Sigmoid colon (tissue), 7 donors: ENCODE data around the gene RARS2. TPM values are rescaled to one million over a fixed set of nuclear protein-coding genes. Genes with fewer than 3 reads are reported as not detected.

Experiments used
- DNase-seq: peaks from one replicate; pipeline ENCODE4 v3.0.0-alpha.2; 2019
- H3K27ac ChIP-seq, 4 donors: fragments of 200-600 bp; sonication (generic); one replicate each; pipeline ENCODE4 v1.5.1; 2016 to 2019; ENCODE audit warnings: mild to moderate bottlenecking in 1 of 4
- H3K27me3 ChIP-seq, 3 donors: fragments of 200-600 bp; sonication (generic); one replicate each; pipeline ENCODE4 v1.5.1; 2019; ENCODE audit warnings: mild to moderate bottlenecking in 1 of 3
- H3K36me3 ChIP-seq, 4 donors: fragments of 200-600 bp; sonication (generic); one replicate each; pipeline ENCODE4 v1.5.1; 2016 to 2019
- H3K4me1 ChIP-seq, 4 donors: fragments of 200-600 bp; sonication (generic); one replicate each; pipeline ENCODE4 v1.5.1; 2017 to 2019
- H3K4me3 ChIP-seq, 4 donors: fragments of 200-600 bp; sonication (generic); one replicate each; pipeline ENCODE4 v1.5.1; 2017 to 2019; ENCODE audit warnings: mild to moderate bottlenecking in 2 of 4, moderate library complexity in 1 of 4
- H3K9me3 ChIP-seq, 4 donors: fragments of 200-600 bp in 3 of 4; sonication (generic) in 3 of 4; one replicate each; pipeline versions ENCODE4 v1.5.1 to v1.6.1; 2013 to 2019
- CTCF ChIP-seq, 4 experiments: fragments of 450-650 bp in 3 of 4; fragments of 200-600 bp in 1 of 4; IDR thresholded peaks; one replicate each; pipeline ENCODE4 v1.5.1; 2016 to 2019; ENCODE audit warnings: antibody characterized with exemption in 4 of 4, mild to moderate bottlenecking in 3 of 4, moderate library complexity in 2 of 4
- EP300 ChIP-seq, 4 donors: sonication (generic); formaldehyde crosslinking; IDR thresholded peaks; one replicate each; pipeline ENCODE4 v1.6.1; 2017; ENCODE audit warnings: antibody characterized with exemption in 4 of 4
- POLR2A ChIP-seq, 2 donors: fragments of 450-650 bp; IDR thresholded peaks; one replicate each; pipeline ENCODE4 v1.6.1; 2016; ENCODE audit warnings: antibody characterized with exemption in 2 of 2, mild to moderate bottlenecking in 2 of 2, moderate library complexity in 2 of 2
- POLR2AphosphoS5 ChIP-seq, 4 donors: sonication (generic); formaldehyde crosslinking; IDR thresholded peaks; one replicate each; pipeline ENCODE4 v1.6.1; 2017; ENCODE audit warnings: antibody characterized with exemption in 4 of 4
- WGBS, 2 donors: extraction: QIAGEN DNeasy Blood & Tissue Kit; methylation state at CpG; one replicate each; pipeline ENCODE4 v1.1.7; 2013; 5-methylcytosine and 5-hydroxymethylcytosine counted together
- intact Hi-C: fragments of 100-400 bp; cut with DNase I; formaldehyde crosslinking; loops from one replicate; pipeline ENCODE4 v1.15.1; 2023
- polyA plus RNA-seq, 3 donors: library from polyadenylated mRNA; stranded (reverse); fragments of 200-250 nt; gene quantifications; one replicate each; pipeline ENCODE4 v1.2.3, GENCODE V29; 2013
- total RNA-seq, 4 donors: library from RNA; depleted of rRNA; stranded (reverse); fragments of >200 nt; gene quantifications; one replicate each; pipeline ENCODE4 v1.1.0, GENCODE V29; 2016
- donor health status: healthy with polysubstance abuse.
- donor health status: Bipolar disorder and iron deficiency.
- donor health status: healthy.

RARS2 gene
- total and polyA plus RNA-seq, 7 donors = 18.3 to 34.2 (median 20.7) TPM

DNA sequence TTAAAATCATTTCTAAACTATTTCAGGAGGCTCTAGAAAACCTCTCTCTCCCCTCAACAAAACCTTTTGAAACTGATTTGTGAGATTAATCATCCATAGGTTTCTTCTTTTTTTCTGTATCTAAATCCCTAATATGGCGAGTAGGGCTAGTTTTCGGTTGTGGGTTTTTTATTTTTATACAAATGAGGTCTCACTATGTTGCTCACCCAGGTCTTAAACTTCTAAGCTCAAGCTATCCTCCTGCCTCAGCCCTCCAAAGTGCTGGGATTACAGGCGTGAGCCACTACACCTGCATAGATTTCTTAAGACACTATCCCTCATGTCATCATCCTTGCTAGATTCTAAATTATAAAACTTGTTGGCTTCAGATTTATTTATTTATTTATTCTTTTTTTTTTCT lies 44.1 kb upstream of the RARS2 start:
- intact Hi-C loops = no loop called here
- TF ChIP-seq POLR2A (IDR thresholded peaks at IDR 0.05) (no peak), EP300 (IDR thresholded peaks at IDR 0.05) (no peak), CTCF (IDR thresholded peaks at IDR 0.05) (no peak), POLR2AphosphoS5 (IDR thresholded peaks at IDR 0.05) (no peak)
- Histone ChIP-seq H3K27me3 (no peaks in the 10 kb centered on the region), H3K4me1 (no peaks in the 10 kb centered on the region), H3K36me3 (peaks cover 0 to 62% (median 0%) of the 10 kb centered on the region in 4 donors), H3K27ac (no peak overlapping the region), H3K4me3 (no peak overlapping the region), H3K9me3 (no peaks in the 10 kb centered on the region)
- WGBS, 2 donors = 95 to 98% methylated on average over 3 of the region's 3 CpGs
- no peak for DNase-seq

DNA sequence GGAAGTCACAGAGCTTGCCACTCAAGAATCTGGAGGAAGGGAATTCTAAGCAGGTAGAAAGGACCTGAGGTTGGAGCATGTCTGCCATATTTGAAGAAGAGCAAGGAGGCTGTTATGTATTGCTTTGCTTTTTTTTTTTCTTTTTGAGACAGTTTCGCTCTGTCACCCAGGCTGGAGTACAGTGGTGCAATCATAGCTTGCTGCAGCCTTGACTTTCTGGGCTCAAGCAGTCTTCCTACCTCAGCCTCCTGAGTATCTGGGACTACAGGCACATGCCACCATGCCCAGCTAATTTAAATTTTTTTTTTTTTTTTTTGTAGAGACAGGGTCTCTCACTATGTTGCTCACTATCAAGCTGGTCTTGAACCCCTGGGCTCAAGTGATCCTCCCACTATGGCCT lies 41.0 kb upstream of the RARS2 start:
- TF ChIP-seq CTCF (IDR thresholded peaks at IDR 0.05) = no peak
- no peak for TF ChIP-seq POLR2AphosphoS5 (IDR thresholded peaks at IDR 0.05)
- no peak for TF ChIP-seq EP300 (IDR thresholded peaks at IDR 0.05)
- no peak for TF ChIP-seq POLR2A (IDR thresholded peaks at IDR 0.05)
- intact Hi-C loops = no loop called here
- DNase-seq = no peak
- H3K27me3 ChIP-seq = no peaks in the 10 kb centered on the region
- no peak overlapping the region for H3K4me3 ChIP-seq
- 88 to 95% methylated on average over 1 of the region's 1 CpG for WGBS, 2 donors
- no peaks in the 10 kb centered on the region for H3K9me3 ChIP-seq
- H3K27ac ChIP-seq = no peak overlapping the region
- H3K36me3 ChIP-seq = peaks cover 0 to 33% (median 0%) of the 10 kb centered on the region in 4 donors
- H3K4me1 ChIP-seq = no peaks in the 10 kb centered on the region

- peaks cover 0 to 22% (median 0%) of the 10 kb centered on the region in 4 donors for H3K36me3 ChIP-seq
- H3K4me1 ChIP-seq = no peaks in the 10 kb centered on the region
- no peaks in the 10 kb centered on the region for H3K9me3 ChIP-seq
- intact Hi-C loops = no loop called here
- no peak overlapping the region for H3K4me3 ChIP-seq
- no peaks in the 10 kb centered on the region for H3K27me3 ChIP-seq
- no peak overlapping the region for H3K27ac ChIP-seq
- DNase-seq = no peak
- TF ChIP-seq POLR2AphosphoS5 (IDR thresholded peaks at IDR 0.05) (no peak), CTCF (IDR thresholded peaks at IDR 0.05) (no peak), POLR2A (IDR thresholded peaks at IDR 0.05) (no peak), EP300 (IDR thresholded peaks at IDR 0.05) (no peak)
Observed at GRCh38 chr6:87628881-87629280, 39.1 kb upstream of the RARS2 start.

- intact Hi-C loops = no loop called here
- H3K27ac ChIP-seq = no peak overlapping the region
- H3K27me3 ChIP-seq = no peaks in the 10 kb centered on the region
- no peak for DNase-seq
- peaks cover 0 to 22% (median 0%) of the 10 kb centered on the region in 4 donors for H3K36me3 ChIP-seq
- no peak overlapping the region for H3K4me3 ChIP-seq
- H3K4me1 ChIP-seq = no peaks in the 10 kb centered on the region
- no peaks in the 10 kb centered on the region for H3K9me3 ChIP-seq
- 9 to 51% methylated on average over 2 of the region's 2 CpGs for WGBS, 2 donors
- no peak for TF ChIP-seq POLR2A (IDR thresholded peaks at IDR 0.05)
- no peak for TF ChIP-seq CTCF (IDR thresholded peaks at IDR 0.05)
- TF ChIP-seq EP300 (IDR thresholded peaks at IDR 0.05) = no peak
- TF ChIP-seq POLR2AphosphoS5 (IDR thresholded peaks at IDR 0.05) = no peak
Observed at GRCh38 chr6:87628424-87628823, 38.6 kb upstream of the RARS2 start.

- TF ChIP-seq CTCF (IDR thresholded peaks at IDR 0.05) = no peak
- TF ChIP-seq POLR2AphosphoS5 (IDR thresholded peaks at IDR 0.05) = no peak
- TF ChIP-seq EP300 (IDR thresholded peaks at IDR 0.05) = no peak
- TF ChIP-seq POLR2A (IDR thresholded peaks at IDR 0.05) = no peak
- Histone ChIP-seq H3K27ac (no peak overlapping the region), H3K9me3 (no peaks in the 10 kb centered on the region), H3K27me3 (no peaks in the 10 kb centered on the region), H3K4me1 (no peaks in the 10 kb centered on the region), H3K36me3 (peaks cover 0 to 31% (median 0%) of the 10 kb centered on the region in 4 donors), H3K4me3 (no peak overlapping the region)
- WGBS, 2 donors = 96 to 99% methylated on average over 3 of the region's 3 CpGs
- intact Hi-C loops = no loop called here
- no peak for DNase-seq
Observed at GRCh38 chr6:87623248-87623647, 33.5 kb upstream of the RARS2 start.
